LNCaP clone FGC (cell line): ENCODE results near the gene LRRC71.

Source experiments
- DNase-seq: peaks from one replicate; pipeline ENCODE4 v3.0.0-alpha.2; 2011; ENCODE audit warnings: low read depth
- H3K4me3 ChIP-seq: 2 replicates; pipeline ENCODE4 v1.5.1; 2011; ENCODE audit warnings: mild to moderate bottlenecking, low read depth, low read length, control low read depth
- TF ChIP-seq, protein P1 (sequence below): IDR thresholded peaks from 2 replicates; pipeline ENCODE4 v1.5.1; 2012; ENCODE audit warnings: mild to moderate bottlenecking; ENCODE audit not compliant: control insufficient read depth, insufficient read depth; ENCODE audit errors: extremely low read depth

Gene LRRC71

DNA sequence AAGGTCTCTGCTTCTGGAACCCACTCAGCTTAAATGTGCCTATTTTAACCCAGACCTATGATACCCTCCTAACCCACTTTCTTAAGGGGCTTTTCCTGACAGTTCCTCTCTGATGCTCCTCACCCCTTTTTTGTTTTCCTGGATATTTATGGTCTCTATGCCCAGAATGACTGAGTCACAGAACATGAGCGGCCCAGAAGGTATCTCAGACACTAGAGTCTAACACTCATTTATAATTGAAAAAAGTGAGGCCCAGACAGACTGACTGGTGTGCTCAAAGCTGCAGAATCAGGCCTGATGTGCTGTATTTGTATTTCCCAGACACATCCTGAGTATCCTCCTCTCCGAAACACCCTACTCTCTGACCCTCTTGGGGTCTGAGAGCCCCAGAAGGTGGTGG, 44.0 kb downstream of the LRRC71 start:
- TF ChIP-seq, protein P1, sequence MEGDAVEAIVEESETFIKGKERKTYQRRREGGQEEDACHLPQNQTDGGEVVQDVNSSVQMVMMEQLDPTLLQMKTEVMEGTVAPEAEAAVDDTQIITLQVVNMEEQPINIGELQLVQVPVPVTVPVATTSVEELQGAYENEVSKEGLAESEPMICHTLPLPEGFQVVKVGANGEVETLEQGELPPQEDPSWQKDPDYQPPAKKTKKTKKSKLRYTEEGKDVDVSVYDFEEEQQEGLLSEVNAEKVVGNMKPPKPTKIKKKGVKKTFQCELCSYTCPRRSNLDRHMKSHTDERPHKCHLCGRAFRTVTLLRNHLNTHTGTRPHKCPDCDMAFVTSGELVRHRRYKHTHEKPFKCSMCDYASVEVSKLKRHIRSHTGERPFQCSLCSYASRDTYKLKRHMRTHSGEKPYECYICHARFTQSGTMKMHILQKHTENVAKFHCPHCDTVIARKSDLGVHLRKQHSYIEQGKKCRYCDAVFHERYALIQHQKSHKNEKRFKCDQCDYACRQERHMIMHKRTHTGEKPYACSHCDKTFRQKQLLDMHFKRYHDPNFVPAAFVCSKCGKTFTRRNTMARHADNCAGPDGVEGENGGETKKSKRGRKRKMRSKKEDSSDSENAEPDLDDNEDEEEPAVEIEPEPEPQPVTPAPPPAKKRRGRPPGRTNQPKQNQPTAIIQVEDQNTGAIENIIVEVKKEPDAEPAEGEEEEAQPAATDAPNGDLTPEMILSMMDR: no peak
- no peak overlapping the region for H3K4me3 ChIP-seq
- DNase-seq: no peak

DNA sequence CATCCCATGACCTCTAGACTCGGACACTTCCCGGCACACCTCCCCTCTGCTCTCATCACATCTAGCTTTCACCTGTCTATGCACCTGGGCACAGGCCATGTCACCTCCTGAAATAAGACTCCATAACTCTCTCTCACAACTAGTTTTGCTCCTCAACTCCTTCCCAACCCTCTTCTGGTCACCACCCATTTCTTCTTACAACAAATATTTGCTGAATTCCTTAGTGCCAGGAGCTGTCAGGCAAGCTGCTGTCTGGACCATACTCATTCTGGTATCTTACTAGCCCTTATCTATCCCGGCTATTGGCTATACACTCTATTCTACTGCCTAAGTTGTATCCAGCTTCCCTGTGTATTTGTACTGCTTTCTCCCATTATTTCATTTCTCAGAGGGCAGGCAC, 49.1 kb downstream of the LRRC71 start:
- TF ChIP-seq, protein P1: no peak
- H3K4me3 ChIP-seq: no peak overlapping the region
- no peak for DNase-seq

DNA sequence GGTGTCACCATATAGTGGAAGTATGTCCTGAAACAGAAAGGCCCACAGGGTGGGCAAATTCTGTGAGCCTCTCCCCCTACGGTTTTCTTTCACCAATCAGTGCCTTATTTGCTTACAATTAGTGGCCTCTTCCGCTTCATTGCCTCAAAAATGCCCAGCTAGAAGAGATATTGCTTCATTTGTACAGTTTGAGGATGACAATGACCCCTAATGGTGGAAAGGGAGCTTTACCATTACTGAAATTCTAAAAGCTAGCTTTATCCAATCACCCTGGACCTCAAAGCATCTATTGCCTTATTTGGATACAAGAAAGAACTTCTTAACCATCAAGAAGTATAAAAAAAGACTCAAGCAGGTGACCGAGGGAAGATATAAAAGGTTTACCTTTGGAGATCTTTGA, 49.6 kb downstream of the LRRC71 start:
- no peak overlapping the region for H3K4me3 ChIP-seq
- TF ChIP-seq, protein P1: peak; percentile 26
- DNase-seq: no peak

DNA sequence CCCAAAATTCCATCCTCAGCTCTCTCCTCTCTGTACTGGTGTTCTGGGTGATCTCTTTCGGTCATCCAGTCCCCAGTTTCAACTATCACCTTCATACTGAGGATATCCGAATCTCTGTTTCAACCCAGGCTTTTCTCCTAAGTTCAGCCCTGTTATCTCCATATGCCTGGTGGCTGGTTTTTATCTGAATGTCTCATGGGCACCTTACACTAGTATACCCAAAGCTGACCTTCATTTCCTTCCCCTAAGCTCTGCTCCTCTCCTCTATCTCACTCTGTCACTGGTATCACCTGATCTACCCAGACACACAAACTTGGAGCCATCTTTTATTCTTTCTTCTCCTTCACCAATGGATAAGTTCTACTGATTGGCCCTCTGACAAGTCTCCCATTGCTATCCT, 53.0 kb downstream of the LRRC71 start:
- TF ChIP-seq, protein P1: no peak
- H3K4me3 ChIP-seq: no peak overlapping the region
- DNase-seq: no peak

DNA sequence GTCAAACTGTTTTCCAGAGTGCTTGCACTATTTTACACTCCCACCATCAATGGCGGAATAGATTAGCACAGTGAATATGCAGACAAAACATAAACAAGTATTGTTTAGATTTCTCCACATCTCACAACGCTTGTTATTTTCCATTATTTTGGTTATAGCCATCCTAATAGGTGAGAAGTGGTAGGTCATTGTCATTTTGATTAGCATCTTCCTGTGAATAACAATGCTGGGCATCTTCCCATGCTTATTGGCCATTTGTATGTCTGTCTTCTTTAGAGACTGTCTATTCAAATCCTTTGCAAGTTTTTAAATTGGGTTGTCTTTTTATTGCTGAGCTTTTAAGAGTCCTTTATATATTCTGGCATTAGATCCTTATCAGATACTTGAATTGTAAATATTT, 54.7 kb downstream of the LRRC71 start:
- H3K4me3 ChIP-seq: no peak overlapping the region
- DNase-seq: no peak
- TF ChIP-seq, protein P1: no peak

DNA sequence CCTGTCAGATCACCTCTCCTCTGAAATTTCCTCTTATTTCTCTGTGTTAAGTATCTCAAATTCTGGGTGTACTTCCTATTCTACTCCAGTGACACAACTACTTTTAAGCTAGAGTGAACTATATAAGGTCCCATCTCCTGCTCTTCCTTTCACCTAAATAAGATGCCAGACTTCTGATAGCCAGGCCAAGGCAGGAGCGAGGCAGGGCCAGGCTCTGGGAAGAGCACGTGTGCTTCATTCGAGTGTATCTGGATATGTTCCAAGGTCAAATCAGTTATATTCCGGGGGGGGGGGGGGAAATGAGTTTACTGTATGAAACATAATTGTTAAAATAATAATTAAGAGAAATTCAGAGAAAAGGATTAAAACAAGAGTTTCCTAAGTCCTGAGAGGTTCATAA, 60.1 kb downstream of the LRRC71 start:
- no peak overlapping the region for H3K4me3 ChIP-seq
- TF ChIP-seq, protein P1: no peak
- no peak for DNase-seq
